Subcutaneous adipose tissue (tissue), 4 donors: ENCODE measurements around the gene HSF5. TPM values are rescaled to one million over a fixed set of nuclear protein-coding genes. Genes with fewer than 3 reads are reported as not detected.

Source experiments
- total RNA-seq, 4 donors: library from RNA; depleted of rRNA; stranded (reverse); fragments of >200 nt; gene quantifications; one replicate each; pipeline ENCODE4 v1.1.0, GENCODE V29; 2016
- TF ChIP-seq, protein P1 (sequence below): fragments of 450-650 bp; IDR thresholded peaks from one replicate; pipeline ENCODE4 v1.5.1; 2016; ENCODE audit warnings: low read depth, mild to moderate bottlenecking, control low read depth, antibody characterized with exemption, moderate library complexity

HSF5 gene
- total RNA-seq, 4 donors from 2014 or later: not detected

DNA sequence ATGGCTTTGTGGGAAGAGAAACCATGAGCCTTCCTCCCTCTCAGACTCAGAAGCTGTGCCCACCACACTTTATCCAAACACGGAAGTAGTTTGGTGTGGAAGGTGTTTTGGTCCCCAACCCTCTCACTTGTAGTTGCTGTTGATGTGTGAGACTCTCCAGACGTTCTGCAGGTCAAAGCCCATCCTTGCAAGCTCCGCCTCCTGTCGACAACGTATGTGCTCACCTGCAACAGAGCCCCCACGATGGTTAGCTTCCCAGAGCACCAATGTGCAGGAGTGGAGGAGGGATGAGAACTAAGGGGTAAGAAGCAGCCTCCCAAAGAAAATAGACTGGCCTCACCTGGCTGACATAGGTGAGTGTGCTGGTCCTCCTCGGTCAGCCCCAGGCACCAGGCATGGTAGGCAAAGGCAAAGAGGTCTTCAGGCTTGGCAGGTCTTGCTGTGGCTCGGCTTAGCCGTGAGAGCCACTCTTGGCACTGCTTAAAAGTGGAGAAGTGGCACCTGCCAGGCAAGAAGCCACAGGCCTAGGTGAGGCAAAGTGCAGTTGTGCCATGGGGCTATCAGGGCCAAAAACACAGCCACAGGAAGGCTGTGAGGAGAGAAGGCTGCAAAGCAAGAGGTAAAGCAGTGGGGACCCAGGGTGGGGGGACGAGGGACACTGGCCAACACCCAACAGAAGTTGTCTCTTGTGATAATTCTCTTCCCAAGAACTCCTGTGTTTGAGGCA, 20.3 kb upstream of the HSF5 start:
- TF ChIP-seq, protein P1, sequence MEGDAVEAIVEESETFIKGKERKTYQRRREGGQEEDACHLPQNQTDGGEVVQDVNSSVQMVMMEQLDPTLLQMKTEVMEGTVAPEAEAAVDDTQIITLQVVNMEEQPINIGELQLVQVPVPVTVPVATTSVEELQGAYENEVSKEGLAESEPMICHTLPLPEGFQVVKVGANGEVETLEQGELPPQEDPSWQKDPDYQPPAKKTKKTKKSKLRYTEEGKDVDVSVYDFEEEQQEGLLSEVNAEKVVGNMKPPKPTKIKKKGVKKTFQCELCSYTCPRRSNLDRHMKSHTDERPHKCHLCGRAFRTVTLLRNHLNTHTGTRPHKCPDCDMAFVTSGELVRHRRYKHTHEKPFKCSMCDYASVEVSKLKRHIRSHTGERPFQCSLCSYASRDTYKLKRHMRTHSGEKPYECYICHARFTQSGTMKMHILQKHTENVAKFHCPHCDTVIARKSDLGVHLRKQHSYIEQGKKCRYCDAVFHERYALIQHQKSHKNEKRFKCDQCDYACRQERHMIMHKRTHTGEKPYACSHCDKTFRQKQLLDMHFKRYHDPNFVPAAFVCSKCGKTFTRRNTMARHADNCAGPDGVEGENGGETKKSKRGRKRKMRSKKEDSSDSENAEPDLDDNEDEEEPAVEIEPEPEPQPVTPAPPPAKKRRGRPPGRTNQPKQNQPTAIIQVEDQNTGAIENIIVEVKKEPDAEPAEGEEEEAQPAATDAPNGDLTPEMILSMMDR: no peak

GRCh38 chr17:58507123-58507634, 19.0 kb upstream of the HSF5 start:
- TF ChIP-seq, protein P1: no peak

GRCh38 chr17:58506354-58507080, 18.3 kb upstream of the HSF5 start:
- TF ChIP-seq, protein P1: no peak

GRCh38 chr17:58504826-58505351, 16.7 kb upstream of the HSF5 start:
- TF ChIP-seq, protein P1: no peak

- TF ChIP-seq, protein P1: no peak
Measured at GRCh38 chr17:58503866-58504265, 15.7 kb upstream of the HSF5 start.

DNA sequence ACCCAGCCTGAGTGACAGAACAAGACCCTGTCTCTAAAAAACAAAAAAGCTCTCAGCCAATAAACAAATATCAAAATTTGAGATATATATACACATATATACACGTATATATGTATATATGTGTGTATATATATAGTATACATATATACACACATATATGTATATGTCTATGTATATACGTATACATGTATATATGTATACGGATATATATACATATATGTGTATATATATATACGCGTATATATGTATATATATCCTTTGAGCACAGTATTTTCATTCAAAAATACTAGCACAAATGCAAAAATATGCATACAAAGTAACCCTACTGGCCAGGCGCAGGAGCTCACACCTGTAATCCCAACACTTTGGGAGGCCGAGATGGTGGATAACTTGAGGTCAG, 13.2 kb upstream of the HSF5 start:
- TF ChIP-seq, protein P1: no peak
